Fibroblast of mammary gland (primary cell): Measurements from ENCODE around the gene PTGIS.

ENCODE experiments used
- DNase-seq: peaks from one replicate; pipeline ENCODE4 v3.0.0-alpha.2; 2010; ENCODE audit warnings: low read depth
- H3K4me3 ChIP-seq: 2 replicates; pipeline ENCODE4 v1.5.1; 2011; ENCODE audit warnings: low read depth, mild to moderate bottlenecking, low read length, moderate library complexity; ENCODE audit not compliant: control insufficient read depth
- CTCF ChIP-seq: conservative IDR thresholded peaks from 2 replicates; pipeline ENCODE4 v1.5.1; 2011; ENCODE audit warnings: low read depth, low read length, inconsistent platforms; ENCODE audit not compliant: control insufficient read depth, insufficient read depth

PTGIS gene

DNA sequence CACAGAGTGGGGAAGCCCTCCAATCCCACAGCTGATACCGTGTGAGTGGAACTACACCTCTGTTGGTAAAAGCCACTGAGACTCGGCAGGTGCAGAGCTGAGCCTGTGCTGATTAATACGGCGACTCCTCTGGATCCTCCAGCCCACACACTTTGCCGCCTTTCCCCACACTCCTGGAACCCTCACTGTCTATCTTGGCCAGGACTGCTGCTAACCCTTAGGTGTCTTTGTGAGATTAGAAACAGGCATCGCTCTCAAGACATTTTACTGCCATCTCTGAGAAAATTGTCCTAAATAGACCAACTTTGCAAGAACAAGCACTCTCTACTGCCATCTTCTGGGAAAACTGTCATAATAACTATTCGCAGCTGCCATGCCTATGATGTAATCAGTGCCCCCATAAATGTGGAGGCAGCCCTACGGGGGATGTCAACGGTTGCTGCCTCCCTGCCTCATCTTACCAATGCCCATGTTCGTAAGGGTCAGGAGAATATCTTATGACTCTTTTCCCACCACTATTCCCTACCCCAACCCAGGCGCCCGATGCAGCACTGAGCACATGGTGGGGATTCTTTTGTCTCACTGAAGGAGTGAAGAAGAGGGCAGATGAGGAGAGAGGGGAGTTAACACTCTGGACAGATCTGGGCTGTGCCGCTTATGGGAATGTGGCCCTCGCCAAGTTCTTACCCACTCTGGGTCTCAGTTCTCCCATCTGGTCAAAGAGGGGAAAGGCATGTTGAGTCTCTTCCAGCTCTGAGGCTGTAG is 59.3 kb downstream of the PTGIS start:
- TF ChIP-seq CTCF: peak; percentile 60
- peak; percentile 58 for DNase-seq
- no peak overlapping the region for H3K4me3 ChIP-seq

GRCh38 chr20:49507741-49508434 is 60.0 kb downstream of the PTGIS start:
- no peak overlapping the region for H3K4me3 ChIP-seq
- DNase-seq: no peak
- no peak for TF ChIP-seq CTCF

- TF ChIP-seq CTCF: no peak
- no peak overlapping the region for H3K4me3 ChIP-seq
- DNase-seq: peak; percentile 30
Observed at GRCh38 chr20:49505518-49505917, 62.4 kb downstream of the PTGIS start.

DNA sequence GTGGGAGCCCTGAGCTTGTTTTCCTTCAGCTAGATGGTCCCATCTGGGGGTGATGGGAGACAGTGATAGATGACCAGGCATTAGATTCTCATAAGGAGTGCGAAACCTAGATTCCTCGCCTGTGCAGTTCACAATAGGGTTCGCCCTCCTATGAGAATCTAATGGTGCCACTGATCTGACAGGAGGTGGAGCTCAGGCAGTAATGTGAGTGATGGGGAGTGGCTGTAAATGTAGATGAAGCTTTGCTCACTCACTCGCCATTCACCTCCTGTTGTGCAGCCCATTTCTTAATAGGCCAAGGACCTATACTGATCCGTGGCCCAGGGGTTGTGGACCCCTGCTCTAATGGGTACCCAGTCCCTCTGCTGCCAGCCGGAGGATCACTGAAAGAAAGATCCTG is 64.8 kb downstream of the PTGIS start:
- H3K4me3 ChIP-seq: no peak overlapping the region
- no peak for DNase-seq
- TF ChIP-seq CTCF: no peak

DNA sequence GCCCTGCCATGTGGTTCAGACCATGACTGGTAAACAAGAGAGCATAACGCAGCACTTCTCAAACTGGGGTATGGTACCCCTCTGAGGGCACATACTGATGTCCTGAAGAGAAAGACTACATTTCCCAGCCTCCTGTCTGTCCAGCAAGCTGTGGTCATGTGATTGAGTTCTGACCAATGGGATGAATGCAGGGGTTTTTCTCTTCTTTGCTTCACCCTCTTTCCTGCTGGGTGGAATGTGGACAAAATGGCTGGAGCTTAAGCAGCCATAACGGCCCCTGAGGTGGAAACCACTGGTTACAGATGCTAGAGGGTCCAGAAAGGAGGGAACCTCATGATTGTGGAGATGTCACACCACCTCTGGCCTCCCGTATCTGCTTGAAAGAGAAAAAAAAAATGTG is 66.0 kb downstream of the PTGIS start:
- TF ChIP-seq CTCF: no peak
- H3K4me3 ChIP-seq: no peak overlapping the region
- DNase-seq: peak; percentile 42

- TF ChIP-seq CTCF: no peak
- no peak for DNase-seq
Observed at GRCh38 chr20:49497398-49497669, 70.6 kb downstream of the PTGIS start.

More at GRCh38 chr20:49497398-49497669, 70.6 kb downstream of the PTGIS start:
- no peak overlapping the region for H3K4me3 ChIP-seq
